T follicular helper cell (primary cell): ENCODE results near the gene CLASP1.

ENCODE experiments used
- DNase-seq: peaks from one replicate; pipeline ENCODE4 v3.0.0-alpha.2; 2020; ENCODE audit warnings: low read depth

CLASP1 gene

DNA sequence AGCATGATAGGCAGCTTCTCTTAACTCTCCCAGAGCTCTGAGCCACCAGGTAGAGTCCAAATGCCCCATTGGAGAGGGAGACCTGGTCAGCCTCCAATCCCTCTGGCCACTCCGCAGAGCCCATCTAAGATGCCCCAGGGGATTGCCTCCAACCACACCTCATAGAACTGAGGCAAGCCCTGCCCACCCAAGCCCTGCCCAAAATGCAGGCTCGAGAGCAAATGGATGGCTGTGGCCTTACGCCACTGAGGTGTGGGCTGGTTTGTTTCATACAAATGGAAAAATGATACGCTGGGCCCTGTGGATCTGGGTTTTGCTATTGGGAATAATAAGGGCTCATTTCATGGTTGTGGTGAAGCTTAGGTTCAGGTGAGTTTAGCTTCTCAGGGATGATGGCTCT lies 361.3 kb downstream of the CLASP1 start:
- no peak for DNase-seq
